Nephron (organoid): ENCODE measurements around the gene SLC44A1.

Experiments
- H3K27ac Mint-ChIP-seq, 3 experiments: 2 replicates each; pipeline ENCODE4 v1.8.0; 2020; ENCODE audit warnings: mixed read lengths in 3 of 3, mild to moderate bottlenecking in 2 of 3, moderate library complexity in 1 of 3
- H3K27me3 Mint-ChIP-seq: 2 replicates; pipeline ENCODE4 v1.8.0; 2021; ENCODE audit warnings: low read depth, mild to moderate bottlenecking, moderate library complexity, mixed read lengths
- H3K36me3 Mint-ChIP-seq: 2 replicates; pipeline ENCODE4 v1.8.0; 2020; ENCODE audit warnings: low read depth, mixed read lengths
- H3K4me1 Mint-ChIP-seq: 2 replicates; pipeline ENCODE4 v1.8.0; 2020; ENCODE audit warnings: mixed read lengths
- H3K4me3 Mint-ChIP-seq, 3 experiments: 2 replicates each; pipeline ENCODE4 v1.8.0; 2020; ENCODE audit warnings: mild to moderate bottlenecking in 3 of 3, mixed read lengths in 3 of 3, moderate library complexity in 2 of 3
- H3K9me3 Mint-ChIP-seq: 2 replicates; pipeline ENCODE4 v1.8.0; 2020; ENCODE audit warnings: mixed read lengths
- TF ChIP-seq, protein P1 (sequence below), 3 experiments: fragments of 200-600 bp; sonication (generic); IDR thresholded peaks; one replicate each; pipeline ENCODE4 v1.5.0; 2021; ENCODE audit warnings: antibody characterized with exemption in 3 of 3; ENCODE audit not compliant: unreplicated experiment in 3 of 3

The SLC44A1 gene

GRCh38 chr9:105369911-105370310 is 125.5 kb downstream of the SLC44A1 start:
- Mint-ChIP-seq H3K27me3 (no peaks in the 10 kb centered on the region), H3K36me3 (peaks cover 51% of the 10 kb centered on the region), H3K9me3 (no peaks in the 10 kb centered on the region), H3K4me1 (no peaks in the 10 kb centered on the region), H3K4me3 (no peak overlapping the region), H3K27ac (no peak overlapping the region)
- TF ChIP-seq, protein P1, sequence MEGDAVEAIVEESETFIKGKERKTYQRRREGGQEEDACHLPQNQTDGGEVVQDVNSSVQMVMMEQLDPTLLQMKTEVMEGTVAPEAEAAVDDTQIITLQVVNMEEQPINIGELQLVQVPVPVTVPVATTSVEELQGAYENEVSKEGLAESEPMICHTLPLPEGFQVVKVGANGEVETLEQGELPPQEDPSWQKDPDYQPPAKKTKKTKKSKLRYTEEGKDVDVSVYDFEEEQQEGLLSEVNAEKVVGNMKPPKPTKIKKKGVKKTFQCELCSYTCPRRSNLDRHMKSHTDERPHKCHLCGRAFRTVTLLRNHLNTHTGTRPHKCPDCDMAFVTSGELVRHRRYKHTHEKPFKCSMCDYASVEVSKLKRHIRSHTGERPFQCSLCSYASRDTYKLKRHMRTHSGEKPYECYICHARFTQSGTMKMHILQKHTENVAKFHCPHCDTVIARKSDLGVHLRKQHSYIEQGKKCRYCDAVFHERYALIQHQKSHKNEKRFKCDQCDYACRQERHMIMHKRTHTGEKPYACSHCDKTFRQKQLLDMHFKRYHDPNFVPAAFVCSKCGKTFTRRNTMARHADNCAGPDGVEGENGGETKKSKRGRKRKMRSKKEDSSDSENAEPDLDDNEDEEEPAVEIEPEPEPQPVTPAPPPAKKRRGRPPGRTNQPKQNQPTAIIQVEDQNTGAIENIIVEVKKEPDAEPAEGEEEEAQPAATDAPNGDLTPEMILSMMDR (IDR thresholded peaks at IDR 0.05; ENCODE audit: unreplicated experiment in 3 of 3) = no peak

DNA sequence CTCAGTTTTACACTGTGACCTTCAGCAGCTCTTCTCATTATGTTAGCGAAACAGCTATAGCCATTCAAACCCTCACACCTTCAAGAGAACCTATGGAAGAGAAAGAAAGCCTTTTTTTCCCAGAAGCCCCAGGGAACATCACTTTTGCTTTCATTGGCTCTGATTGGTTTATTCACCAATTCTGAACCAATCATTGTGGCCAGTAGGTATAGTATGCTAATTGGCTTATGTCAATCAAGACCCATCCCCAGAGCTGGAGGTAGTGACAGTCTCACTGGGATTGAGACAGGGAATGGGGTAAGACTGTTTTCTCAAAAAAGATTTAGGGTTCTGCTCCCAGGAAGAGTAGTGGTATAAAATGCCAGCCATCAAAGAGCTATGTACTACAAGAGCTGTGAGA is 129.3 kb downstream of the SLC44A1 start:
- Mint-ChIP-seq H3K36me3 (peaks cover 40% of the 10 kb centered on the region), H3K9me3 (no peaks in the 10 kb centered on the region), H3K27ac (no peak overlapping the region), H3K4me3 (no peak overlapping the region), H3K27me3 (no peaks in the 10 kb centered on the region), H3K4me1 (no peaks in the 10 kb centered on the region)
- TF ChIP-seq, protein P1 (IDR thresholded peaks at IDR 0.05; ENCODE audit: unreplicated experiment in 3 of 3) = no peak

GRCh38 chr9:105375323-105375722 is 130.9 kb downstream of the SLC44A1 start:
- H3K36me3 Mint-ChIP-seq = peaks cover 35% of the 10 kb centered on the region
- no peaks in the 10 kb centered on the region for H3K27me3 Mint-ChIP-seq
- H3K27ac Mint-ChIP-seq = no peak overlapping the region
- H3K9me3 Mint-ChIP-seq = no peaks in the 10 kb centered on the region
- H3K4me1 Mint-ChIP-seq = no peaks in the 10 kb centered on the region
- TF ChIP-seq, protein P1 (IDR thresholded peaks at IDR 0.05; ENCODE audit: unreplicated experiment in 3 of 3) = no peak
- H3K4me3 Mint-ChIP-seq = no peak overlapping the region

- Mint-ChIP-seq H3K4me1 (no peaks in the 10 kb centered on the region), H3K27me3 (no peaks in the 10 kb centered on the region), H3K27ac (no peak overlapping the region), H3K36me3 (peaks cover 30% of the 10 kb centered on the region), H3K4me3 (no peak overlapping the region), H3K9me3 (no peaks in the 10 kb centered on the region)
- TF ChIP-seq, protein P1 (IDR thresholded peaks at IDR 0.05; ENCODE audit: unreplicated experiment in 3 of 3) = no peak
Observed at GRCh38 chr9:105376893-105377292, 132.4 kb downstream of the SLC44A1 start.

- Mint-ChIP-seq H3K27me3 (no peaks in the 10 kb centered on the region), H3K4me3 (peak overlapping the region in 1 of 3 experiments; percentile 21), H3K4me1 (peaks cover 11% of the 10 kb centered on the region), H3K27ac (peak overlapping the region in 1 of 3 experiments; percentile 37), H3K36me3 (peaks cover 20% of the 10 kb centered on the region), H3K9me3 (no peaks in the 10 kb centered on the region)
- TF ChIP-seq, protein P1 (IDR thresholded peaks at IDR 0.05; ENCODE audit: unreplicated experiment in 3 of 3) = no peak
Observed at GRCh38 chr9:105385381-105385985, 141.0 kb downstream of the SLC44A1 start.

DNA sequence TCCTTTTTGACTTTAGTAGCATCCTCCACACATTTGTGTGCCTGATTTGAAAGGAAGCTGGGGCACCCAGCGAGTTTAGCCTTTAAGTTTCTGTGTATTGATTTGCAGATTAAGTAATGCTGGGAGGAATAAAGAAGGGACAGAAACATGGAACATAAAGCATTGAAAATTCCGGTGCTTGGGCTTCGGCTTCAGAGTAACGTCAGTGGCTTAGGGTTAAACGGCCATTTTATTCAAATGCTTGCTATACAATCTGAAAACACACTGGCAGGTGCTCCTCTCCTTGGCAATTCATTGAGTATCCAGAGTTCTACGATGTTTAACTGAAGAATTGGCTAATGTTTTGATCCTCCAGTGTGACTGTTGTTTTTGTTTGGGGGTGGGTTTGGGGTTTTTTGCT is 145.3 kb downstream of the SLC44A1 start:
- TF ChIP-seq, protein P1 (IDR thresholded peaks at IDR 0.05; ENCODE audit: unreplicated experiment in 3 of 3) = no peak
- Mint-ChIP-seq H3K4me1 (peaks cover 11% of the 10 kb centered on the region), H3K9me3 (no peaks in the 10 kb centered on the region), H3K4me3 (no peak overlapping the region), H3K27ac (no peak overlapping the region), H3K36me3 (peaks cover 13% of the 10 kb centered on the region), H3K27me3 (no peaks in the 10 kb centered on the region)
